Pons (tissue), 1 donor: ENCODE data around the gene RANBP10.
"Not testable (repeated sequence)": the region's sequence is repeated elsewhere in the genome, so short reads cannot be mapped to it uniquely, and the experiment has no call there.

ENCODE experiments used
- DNase-seq: peaks from one replicate; pipeline ENCODE4 v3.0.0-alpha.2; 2016; ENCODE audit warnings: low spot score

Gene RANBP10

DNA sequence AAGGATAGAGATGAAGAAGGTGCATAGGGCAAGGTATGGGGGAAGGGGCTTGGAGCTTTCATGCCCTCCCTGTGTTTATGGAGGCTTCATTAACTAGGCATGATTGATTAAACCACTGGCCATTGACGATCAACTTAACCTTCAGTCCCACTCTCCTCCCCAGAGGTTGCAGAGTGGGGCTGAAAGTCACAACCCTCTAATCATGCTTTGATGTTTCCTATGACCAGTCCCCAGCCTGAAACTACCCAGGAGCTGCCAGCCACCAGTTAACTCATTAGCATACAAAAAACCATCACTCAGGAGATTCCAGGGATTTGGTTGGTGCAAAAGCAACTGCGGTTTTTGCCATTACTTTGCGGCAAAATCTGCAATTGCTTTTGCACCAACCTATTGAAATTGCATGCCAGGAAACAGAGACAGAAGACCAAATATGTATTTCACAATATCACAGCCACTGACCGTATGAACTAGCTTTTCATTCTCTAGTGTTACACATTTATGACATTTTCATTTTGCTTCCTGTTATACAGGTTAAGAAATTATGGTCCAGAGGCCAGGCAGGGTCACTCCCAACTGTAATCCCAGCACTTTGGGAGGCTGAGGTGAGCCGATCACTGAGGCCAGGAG is 92.6 kb downstream of the RANBP10 start:
- DNase-seq, result no peak

GRCh38 chr16:67710607-67711006 is 95.8 kb downstream of the RANBP10 start:
- DNase-seq, result no peak

GRCh38 chr16:67709050-67709449 is 97.3 kb downstream of the RANBP10 start:
- no peak for DNase-seq

DNA sequence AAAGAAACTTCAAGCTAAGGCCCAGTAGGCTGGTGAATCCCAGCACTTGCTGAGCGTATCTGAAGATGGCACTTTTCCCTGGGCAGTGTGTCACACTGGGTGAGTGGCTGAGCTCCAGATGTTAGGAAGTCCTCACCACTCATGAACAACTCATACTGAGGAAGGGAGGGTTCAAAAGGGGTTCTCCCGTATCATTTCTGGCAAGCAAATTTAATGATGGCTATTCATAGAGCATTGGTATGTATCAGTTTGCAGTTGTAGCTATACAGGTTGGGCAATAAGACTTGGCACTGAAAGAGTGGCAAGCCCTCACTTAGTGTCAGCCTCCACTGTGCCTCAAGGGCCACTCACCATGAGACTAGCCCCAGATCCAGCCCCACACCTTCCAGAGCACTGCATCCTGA is 98.0 kb downstream of the RANBP10 start:
- no peak for DNase-seq

DNA sequence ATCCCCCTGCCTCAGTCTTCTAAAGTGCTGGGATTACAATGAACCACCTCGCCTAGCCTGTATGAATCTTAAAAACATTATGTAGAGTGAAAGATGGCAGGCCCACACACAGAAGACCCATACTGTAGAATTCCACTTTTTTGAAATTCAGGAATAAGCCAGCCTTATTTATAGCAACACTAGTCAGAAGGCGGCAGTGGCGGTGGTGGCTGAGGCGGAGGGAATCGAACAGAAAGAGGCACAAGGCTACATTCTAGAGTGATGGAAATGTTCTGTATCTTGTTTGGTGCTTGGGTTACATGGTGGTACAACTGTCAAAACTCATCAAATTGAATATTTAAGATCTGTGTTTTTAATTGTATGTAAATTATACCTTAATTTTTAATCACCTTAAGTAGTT is 98.6 kb downstream of the RANBP10 start:
- no peak for DNase-seq

GRCh38 chr16:67707210-67707609 is 99.2 kb downstream of the RANBP10 start:
- no peak for DNase-seq

GRCh38 chr16:67704110-67704509 is 102.2 kb downstream of the RANBP10 start:
- no peak for DNase-seq

GRCh38 chr16:67703626-67704025 is 102.7 kb downstream of the RANBP10 start:
- DNase-seq, result no peak

DNA sequence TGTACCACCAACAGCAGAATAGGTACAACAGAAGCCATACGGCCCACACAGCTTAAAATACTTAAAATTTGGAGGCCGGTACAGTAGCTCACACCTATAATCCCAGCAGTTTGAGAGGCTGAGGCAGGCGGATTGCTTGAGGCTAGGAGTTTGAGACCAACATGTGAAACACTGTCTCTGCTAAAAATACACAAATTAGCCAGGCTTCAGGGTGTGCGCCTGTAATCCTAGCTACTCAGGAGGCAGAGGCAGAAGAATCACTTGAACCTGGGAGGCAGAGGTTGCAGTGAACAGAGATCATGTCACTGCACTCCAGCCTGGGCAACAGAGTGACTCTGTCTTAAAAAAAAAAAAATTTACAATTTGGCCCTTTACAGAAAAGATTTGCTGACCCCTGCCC is 104.2 kb downstream of the RANBP10 start:
- no peak for DNase-seq

- no peak for DNase-seq
Measured at GRCh38 chr16:67701420-67701819, 104.9 kb downstream of the RANBP10 start.

DNA sequence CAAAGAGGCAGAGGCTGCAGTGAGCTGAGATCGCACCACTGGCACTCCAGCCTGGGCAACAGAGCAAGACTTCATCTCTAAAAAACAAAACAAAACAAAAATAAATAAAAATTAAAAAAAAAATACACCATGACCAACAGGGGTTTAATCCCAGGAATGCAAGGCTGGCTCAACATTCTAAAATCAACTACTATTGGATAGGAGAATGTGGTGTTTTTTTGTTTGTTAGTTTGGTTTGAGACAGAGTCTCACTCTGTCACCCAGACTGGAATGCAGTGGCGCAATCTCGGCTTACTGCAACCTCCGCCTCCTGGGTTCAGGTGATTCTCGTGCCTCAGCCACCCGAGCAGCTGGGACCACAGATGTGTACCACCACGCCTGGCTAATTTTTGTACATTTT is 107.1 kb downstream of the RANBP10 start:
- DNase-seq, result no peak

GRCh38 chr16:67697422-67698185 is 108.8 kb downstream of the RANBP10 start:
- no peak for DNase-seq

GRCh38 chr16:67694611-67695010 is 111.7 kb downstream of the RANBP10 start:
- DNase-seq, result no peak

DNA sequence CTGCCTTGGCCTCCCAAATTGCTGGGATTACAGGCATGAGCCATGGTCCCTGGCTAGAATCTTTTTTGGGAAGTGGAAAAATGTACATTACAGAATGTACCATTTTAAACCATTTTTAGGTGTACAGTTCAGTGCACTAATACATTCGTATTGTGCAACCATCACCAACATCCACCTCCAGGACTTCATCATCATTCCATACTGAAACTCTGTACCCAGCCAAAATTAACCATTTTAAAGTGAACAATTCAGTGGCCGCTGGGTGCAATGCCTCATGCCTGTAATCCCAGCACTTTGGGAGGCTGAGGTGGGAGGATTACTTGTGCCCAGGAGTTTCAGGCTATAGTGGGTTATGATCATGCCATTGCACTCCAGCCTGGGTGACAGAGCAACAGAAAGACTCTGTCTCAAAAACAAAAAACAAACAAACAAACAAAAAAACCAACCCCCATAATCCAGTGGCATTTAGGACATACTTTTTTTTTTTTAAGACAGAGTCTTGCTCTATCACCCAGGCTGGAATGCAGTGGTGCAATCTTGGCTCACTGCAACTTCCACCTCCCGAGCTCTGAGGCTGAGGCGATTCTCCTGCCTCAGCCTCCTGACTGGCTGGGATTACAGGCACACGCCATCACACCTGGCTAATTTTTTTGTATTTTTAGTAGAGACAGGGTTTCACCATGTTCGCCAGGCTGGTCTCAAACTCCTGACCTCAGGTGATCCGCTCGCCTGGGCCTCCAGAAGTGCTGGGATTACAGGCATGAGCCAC is 112.7 kb downstream of the RANBP10 start:
- not testable (repeated sequence) for DNase-seq

GRCh38 chr16:67685388-67686112 is 120.8 kb downstream of the RANBP10 start:
- DNase-seq, result no peak

DNA sequence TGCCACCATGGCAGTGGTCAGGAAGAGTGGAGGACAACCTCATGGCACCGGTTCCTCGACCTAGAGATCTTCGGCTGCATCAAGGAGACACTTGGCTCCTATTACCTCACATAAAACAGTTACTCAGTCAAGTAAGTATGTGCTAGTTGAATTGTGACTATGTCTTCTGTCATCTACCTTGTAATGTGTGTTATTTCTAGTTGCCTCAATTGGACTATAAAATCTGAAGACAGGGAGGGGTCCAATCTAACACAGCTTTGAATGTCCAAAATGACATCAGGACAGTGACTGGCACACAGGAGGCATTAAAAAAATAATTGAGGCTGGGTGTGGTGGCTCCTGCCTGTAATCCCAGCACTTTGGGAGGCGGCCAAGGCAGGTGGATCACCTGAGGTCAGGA is 122.6 kb downstream of the RANBP10 start:
- DNase-seq, result no peak

DNA sequence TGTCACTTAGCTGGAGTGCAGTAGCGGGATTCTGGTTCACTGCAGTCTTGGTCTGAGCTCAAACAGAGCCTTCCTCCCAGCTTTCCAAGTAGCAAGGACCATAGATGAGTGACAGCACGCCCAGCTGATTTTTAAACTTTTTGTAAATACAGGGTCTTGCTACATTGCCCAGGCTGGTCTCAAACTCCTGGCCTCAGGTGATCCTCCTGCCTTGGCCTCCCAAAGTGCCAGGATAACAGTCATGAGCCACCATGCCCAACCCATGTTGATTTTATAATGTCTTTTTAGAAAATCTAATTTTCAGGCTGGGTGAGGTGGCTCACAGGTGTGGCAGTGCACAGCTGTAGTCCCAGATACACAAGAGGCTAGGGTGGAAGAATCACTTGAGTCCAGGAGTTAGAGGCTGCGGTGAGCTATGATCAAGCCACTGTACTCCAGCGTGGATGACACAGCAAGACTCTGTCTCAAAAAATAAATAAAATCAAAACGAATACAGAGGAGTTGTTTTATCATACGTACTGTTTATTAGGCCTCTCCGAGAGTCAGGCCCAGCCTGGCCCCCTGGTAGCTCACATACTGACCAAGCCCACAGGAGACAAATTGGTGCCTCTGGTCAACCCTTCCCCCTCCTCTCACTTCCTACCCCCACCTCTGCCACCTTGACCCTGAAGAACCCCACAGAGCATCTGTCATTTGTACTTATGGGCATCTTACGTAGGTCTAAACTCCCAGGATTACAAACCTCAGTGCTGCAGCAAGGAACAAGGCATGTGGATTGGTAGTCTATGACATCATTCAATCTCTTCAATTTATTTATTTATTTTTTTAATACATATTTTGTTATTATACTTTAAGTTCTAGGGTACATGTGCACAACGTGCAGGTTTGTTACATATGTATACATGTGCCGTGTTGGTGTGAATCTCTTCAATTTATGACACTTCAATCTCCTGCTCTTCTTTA is 126.1 kb downstream of the RANBP10 start:
- DNase-seq, result no peak

GRCh38 chr16:67678354-67679023 is 127.9 kb downstream of the RANBP10 start:
- no peak for DNase-seq

DNA sequence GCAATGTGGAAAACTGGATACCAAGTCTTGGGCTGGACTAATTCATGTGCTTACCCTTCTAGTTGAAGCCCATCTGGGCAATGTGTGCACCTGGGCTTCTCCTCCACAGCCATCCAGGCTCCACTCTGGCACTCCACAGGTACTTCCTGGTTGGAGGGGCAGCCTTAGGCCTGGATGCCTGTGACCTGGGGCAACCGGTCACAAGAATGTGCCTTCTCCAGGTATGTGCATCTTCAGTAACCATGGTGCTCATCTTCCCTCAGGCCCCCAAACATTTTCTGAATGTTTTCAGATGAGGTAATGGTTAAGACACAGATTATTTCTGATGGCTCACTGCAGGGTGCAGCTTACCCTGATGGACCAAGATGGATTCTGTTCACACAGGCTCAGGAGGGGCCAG is 128.6 kb downstream of the RANBP10 start:
- no peak for DNase-seq

DNA sequence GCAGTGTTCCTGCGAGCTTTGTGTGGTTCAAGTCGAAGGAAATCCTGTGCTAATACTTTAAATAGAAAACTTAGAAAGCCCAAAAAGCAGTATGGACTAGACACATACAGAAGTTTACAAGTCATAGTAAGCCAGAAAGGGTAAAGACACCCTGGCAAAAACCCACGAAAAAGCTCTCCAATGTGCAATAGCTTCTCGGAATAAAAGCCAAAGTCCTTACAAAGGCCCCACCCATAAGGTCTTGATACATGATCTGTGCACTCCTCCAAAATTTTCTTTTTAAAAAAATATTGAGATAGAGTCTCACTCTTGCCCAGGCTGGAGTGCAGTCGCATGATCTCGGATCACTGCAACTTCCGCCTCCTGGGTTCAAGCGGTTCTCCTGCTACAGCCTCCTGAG is 129.4 kb downstream of the RANBP10 start:
- no peak for DNase-seq

DNA sequence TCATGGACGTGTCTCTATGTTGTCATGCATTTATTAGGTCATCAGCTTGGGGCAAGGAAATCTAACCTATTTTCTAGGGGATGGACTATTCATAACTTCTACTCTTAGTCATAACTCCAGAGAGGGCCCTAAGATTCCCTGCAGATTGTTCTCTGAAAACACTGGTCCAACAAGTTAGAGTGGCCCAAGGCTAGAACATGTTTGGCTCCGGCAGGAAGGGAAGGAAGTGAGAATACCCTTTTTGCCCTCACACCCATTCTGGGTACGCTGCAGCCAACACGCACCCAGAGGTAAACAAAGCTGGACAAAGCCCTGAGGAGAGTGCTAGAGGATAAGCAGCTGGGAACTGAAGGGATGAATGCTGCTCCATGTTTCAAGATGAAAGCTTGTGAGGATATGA is 129.8 kb downstream of the RANBP10 start:
- no peak for DNase-seq
